T-helper 22 cell (primary cell): ENCODE measurements around the gene MMAB.

Experiments
- DNase-seq: peaks from one replicate; pipeline ENCODE4 v3.0.0-alpha.2; 2020; ENCODE audit warnings: low read depth

The MMAB gene

DNA sequence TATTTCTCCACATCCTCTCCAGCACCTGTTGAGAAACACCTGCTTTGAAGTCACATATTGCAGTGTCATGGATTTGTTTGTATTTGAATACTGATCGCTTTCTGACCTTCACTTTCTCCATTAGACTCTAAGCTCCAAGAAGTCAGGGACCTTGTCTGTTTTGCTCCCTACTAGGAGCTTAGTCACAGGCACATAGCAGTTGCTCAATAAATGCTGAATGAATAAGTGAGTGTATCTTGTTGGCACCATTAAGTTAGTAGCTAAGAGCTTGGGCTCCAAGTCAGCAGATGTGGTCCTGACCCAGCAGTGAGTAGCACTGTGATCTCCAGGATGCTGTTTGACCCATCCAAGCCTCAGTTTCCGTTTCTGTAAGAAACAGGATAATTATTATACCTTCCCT, 10.4 kb upstream of the MMAB start:
- DNase-seq = no peak

GRCh38 chr12:109582636-109583035, 9.3 kb upstream of the MMAB start:
- no peak for DNase-seq

- no peak for DNase-seq
Measured at GRCh38 chr12:109581856-109582255, 8.6 kb upstream of the MMAB start.

DNA sequence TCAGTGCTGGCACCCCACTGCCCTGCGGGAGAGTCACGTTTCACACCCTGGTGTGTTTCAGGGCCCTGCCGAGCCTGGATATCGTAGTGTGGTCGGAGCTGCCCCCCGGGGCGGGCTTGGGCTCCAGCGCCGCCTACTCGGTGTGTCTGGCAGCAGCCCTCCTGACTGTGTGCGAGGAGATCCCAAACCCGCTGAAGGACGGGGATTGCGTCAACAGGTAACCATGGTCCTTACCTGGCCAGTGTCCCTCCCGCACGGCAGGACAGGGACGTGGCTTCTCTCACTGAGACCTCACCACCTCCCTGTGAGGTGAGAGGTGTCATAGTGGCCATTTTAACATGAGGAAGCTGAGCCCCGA, 8.0 kb upstream of the MMAB start:
- DNase-seq = no peak

GRCh38 chr12:109580684-109581333, 7.5 kb upstream of the MMAB start:
- DNase-seq = no peak

DNA sequence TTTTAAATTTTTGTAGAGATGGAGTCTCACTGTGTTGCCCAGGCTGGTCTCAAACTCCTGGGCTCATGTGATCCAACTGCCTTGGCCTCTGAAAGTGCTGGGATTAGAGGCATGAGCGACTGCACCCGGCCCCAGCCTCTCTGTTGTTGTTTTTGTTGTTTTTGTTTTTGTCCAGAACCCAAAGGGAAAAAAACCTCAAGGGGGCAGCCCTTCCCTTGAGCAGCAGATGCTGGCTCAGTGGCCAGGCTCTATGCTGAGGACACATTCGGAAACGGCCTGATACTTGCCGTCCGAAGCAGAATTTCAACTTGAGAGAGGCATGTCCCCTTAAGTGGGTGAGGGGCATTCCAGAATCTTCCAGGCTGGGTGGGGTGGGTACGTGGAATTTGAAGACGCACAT, 7.0 kb upstream of the MMAB start:
- no peak for DNase-seq

DNA sequence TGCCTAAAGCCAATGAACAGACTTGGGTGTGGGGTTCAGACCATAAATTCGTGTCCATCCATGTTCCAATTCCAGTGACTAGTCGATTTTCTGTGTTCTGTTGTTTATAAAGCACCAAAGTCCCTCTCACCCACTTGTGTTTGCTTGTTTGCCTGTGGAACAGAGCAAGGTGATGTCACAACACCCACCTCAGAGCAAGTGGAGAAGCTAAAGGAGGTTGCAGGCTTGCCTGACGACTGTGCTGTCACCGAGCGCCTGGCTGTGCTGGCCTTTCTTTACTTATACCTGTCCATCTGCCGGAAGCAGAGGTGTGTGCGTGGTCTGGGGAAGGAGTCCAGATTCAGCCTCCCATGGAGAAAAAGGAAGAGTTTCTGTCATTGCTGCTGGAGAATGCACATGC, 6.3 kb upstream of the MMAB start:
- no peak for DNase-seq

DNA sequence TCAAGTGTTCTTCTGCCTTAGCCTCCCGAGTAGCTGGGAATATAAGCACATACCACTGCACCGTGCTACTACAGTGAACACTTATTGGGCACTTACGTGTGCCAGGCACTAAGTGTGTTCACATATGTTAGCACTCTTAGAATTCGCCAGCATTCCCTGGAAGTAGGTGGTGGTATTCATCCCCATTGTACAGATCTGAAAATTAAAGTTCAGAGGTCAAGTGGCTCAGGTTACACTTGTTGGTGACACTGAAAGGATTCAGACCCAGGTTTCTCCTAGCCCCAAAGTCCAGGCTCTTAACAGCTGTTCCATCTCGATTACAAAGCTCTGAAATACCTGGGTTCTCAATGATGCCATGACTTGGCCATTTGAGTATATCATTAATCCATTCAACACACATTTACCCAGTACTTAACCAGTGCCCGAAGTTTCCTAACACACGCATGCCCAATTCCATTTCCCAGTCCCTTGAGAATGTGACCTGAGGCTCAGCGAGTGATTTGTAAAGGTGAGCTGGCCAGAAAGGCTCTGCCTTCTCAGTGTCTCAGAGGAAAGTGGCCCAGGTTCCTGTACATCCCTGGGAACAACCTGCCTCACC, 5.1 kb upstream of the MMAB start:
- no peak for DNase-seq

DNA sequence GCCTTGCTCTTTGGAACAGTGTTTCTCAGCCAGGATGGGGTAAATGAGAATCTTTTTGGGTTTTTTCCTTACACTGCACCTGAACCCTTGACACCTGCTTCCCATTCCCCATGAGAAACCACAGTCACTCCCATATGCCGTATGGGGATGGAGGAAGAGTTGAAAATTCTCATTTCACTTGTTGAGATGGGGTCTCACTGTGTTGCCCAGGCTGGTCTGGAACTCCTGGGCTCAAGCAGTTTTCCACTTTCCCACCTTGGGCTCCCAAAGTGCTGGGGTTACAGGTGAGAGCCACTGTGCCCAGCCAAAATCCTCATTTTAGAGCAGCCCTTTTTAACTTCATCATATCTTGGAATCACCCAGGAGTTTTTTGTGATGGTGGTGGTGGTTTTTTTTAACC, 4.0 kb upstream of the MMAB start:
- no peak for DNase-seq

- no peak for DNase-seq
Measured at GRCh38 chr12:109575683-109576082, 2.4 kb upstream of the MMAB start.

DNA sequence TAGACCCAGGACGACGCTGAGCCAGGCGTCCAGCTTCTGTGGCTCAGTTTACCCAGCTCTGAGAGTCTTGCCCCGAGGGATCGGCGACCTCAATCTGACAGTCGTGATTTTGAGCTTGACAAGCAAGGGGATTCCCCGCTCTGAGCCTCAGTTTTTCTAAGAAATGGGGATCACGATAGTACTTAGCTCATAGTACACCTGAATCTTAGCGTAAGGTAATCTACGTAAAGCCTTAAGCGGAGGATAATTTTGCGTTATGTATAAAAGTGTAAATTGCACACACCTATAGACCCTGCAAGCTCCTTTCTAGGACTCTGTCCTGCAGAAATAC, 575 bp upstream of the MMAB start:
- no peak for DNase-seq

GRCh38 chr12:109572506-109572845, 828 bp downstream of the MMAB start:
- no peak for DNase-seq

DNA sequence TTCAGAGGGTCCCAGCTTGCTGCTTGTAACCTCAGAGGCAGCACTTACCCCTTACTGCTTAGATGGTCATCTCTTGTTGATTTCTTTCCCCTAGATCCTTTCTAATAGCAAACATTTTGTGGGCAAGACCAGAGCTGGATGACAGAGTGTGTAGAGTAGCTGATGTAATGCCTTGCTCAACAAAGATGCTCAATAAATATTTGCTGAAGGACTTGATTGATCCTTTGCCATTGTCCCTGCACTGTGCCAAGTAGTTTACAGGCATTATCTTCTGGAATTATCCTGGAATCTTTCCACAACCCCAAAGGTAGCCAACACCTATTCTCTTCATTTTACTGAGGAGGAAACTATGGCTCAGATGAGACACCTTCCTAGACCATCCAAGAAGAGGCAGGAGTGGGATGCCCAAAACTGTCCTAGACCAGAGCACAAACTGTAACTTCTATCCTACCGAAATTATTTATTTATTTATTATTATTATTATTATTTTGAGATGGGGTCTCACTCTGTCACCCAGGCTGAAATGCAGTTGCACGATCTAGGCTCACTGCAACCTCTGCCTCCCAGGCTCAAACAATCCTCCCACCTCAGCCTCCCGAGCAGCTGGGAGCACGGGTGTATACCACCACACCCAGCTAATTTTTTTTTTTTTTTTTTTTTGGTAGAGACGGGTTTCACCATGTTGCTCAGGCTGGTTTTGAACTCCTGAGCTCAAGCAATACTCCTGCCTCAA, 1.4 kb downstream of the MMAB start:
- DNase-seq = no peak

GRCh38 chr12:109568486-109568885, 4.8 kb downstream of the MMAB start:
- DNase-seq = no peak

DNA sequence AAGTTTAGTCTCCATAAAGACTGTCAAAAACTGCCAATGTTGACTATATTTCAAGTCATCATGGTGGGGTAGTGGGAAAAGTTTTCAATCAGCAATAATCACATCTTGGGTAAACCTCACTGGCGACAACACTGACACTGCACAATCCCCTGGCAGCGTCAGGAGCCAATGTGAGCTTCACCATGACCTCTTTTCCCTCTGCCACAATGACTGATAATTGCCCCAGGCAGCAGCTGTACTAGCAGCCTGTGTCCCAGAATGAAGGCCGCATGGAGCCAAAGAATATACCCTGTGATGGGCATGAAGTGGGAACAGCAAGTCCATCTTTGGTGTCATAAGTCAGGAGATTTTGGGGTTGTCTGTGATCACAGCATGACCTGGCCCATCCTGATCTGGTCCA, 5.3 kb downstream of the MMAB start:
- DNase-seq = no peak

- DNase-seq = no peak
Measured at GRCh38 chr12:109567296-109567695, 6.0 kb downstream of the MMAB start.

DNA sequence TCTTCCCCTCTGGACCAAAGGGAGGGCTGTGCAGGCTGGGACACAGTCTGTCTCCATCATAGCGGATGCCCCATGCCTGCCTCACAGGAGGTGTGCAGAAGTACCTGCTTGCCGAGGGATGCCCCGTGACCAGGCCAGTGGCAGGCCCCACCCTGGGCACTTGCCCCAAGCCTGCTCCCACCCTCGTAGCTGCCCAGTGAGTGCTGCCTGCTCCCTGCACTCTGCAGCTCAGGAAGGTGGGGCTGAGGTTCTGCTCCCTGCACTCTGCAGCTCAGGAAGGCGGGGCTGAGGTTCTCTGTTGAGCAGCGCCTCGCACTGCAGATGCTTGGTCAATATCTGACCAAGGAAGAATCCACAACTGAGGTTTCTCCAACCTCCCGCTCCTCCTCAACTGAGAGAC, 6.9 kb downstream of the MMAB start:
- DNase-seq = no peak

DNA sequence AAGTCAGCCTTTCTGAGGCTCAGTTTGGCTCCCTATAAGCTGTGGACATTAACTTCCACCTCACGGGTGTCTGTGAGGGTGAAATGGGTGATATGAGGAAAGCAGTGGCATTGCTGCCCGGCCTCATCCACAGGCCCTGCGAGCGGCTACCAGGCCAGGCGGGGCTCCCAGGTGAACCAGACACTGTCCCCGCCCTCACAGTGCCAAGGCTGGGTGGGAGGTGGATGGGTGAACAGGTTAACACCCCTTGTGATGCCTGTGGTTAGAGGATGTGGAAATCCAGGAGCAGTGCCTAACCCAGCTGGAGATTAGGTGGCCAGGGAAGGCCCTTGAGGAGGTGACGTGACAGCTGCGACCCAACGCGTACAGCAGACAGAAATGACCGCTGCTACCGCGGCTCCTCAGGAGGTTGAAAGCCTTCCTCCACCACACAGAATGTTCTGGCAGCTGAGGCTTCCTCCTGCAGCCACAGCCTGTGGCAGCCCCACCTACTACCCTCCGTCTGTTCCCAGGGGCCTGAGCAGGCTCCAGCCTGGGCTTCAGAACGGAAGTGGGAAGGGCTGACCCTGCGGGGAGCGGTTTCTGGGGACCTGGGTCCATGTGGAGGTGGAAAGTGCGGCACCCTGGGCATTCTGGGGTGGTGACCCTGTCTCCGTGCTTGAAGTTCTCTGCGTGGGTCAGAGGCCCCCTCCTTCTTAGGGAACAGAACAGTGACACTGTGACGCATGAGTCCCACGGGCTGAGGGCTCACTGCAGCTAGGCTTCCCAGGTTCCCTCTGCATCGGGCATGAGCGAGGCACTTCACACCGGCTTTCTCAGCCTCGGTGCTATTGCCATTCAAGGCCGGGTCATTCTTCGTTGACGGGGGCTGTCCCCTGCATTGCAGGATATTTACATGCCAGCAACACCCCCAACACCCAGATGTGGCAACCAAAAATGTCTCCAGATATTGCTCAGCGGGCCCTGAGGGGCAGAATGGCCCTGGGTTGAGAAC, 9.7 kb downstream of the MMAB start:
- DNase-seq = no peak

GRCh38 chr12:109562871-109563270, 10.4 kb downstream of the MMAB start:
- no peak for DNase-seq

GRCh38 chr12:109561711-109562030, 11.6 kb downstream of the MMAB start:
- no peak for DNase-seq

DNA sequence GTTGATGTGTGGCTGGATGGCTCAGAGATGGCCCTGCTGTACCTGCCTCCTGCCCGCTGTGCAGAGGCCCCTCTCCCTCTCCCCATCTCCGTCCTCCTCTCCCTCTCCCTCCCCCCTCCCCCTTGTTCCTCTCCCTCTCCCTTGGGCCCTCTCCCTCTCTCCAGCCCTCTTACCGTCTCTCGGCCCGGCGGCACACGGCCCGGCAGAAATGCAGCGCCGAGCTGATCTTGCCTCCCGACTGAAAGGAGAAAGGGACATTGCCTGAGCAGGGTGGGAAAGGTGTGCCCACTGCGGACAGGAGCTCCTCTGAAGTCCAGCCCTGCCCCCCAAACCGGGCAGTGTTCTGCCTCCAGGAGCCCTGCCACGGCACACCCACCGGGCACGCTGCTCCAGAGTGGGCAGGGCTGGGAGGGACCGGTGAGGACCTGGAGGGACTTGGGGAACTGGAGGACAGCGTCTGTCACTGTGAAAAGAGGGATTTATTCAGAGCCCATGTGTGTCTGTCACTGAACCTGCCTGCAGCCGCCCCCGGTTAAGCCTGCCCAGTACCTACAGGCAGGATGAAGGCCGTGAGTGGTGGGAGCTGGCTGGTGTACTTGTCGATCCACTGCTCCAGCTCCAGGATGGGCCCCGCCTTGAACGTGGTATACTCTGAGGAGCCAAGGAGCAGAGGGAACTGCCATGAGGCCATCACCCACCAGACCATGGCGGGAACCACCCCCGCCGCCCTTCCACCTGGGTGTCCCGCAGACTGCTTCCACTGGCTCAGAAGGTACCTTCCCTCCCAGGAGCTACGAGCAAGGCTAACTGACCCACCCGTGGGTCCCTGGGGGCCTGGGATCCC, 12.2 kb downstream of the MMAB start:
- no peak for DNase-seq

- no peak for DNase-seq
Measured at GRCh38 chr12:109559601-109560000, 13.7 kb downstream of the MMAB start.
